Measurements from ENCODE around the gene HPD.

The HPD gene

DNA sequence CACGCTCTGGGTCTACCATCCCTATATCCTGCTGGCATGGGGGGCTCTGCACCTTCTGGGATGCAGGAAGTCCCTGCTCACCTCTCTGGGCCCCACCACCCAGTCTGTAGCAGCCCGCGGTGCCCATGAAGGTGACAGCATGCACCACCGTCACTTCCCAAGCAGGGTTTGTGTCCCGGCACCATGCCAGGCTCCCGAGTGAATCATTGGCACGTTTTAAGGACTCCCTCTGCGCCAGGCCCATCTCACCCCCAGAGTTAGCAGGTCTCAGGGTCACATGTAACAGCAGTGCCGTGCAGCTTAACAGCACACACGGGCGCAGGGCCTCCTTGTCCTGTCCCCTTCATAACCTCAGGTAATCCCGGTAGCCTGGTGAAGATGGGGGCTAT, 34.9 kb downstream of the HPD start:
- TF ChIP-seq ZC3H10 (CRISPR knock-in tag; IDR thresholded peaks at IDR 0.05) (no peak), BACH2 (CRISPR knock-in tag; IDR thresholded peaks at IDR 0.05; ENCODE audit: borderline replicate concordance) (no peak), ZNF8 (CRISPR knock-in tag; IDR thresholded peaks at IDR 0.05) (no peak), OSR1 (CRISPR knock-in tag; IDR thresholded peaks at IDR 0.05) (no peak), RARB (CRISPR knock-in tag; IDR thresholded peaks at IDR 0.05) (no peak), TOX (CRISPR knock-in tag; IDR thresholded peaks at IDR 0.05; ENCODE audit: borderline replicate concordance) (no peak), ZFP30 (CRISPR knock-in tag; IDR thresholded peaks at IDR 0.05) (no peak), GLIS3 (CRISPR knock-in tag; IDR thresholded peaks at IDR 0.05) (no peak), ZNF70 (CRISPR knock-in tag; IDR thresholded peaks at IDR 0.05) (no peak), TCF4 (CRISPR knock-in tag; IDR thresholded peaks at IDR 0.05; ENCODE audit: borderline replicate concordance) (no peak), ESRRG (CRISPR knock-in tag; IDR thresholded peaks at IDR 0.05) (no peak), ZNF565 (CRISPR knock-in tag; conservative IDR thresholded peaks at IDR 0.05; ENCODE audit: low read depth) (no peak), CSRNP3 (CRISPR knock-in tag; IDR thresholded peaks at IDR 0.05) (no peak), PATZ1 (CRISPR knock-in tag; IDR thresholded peaks at IDR 0.05; ENCODE audit: borderline replicate concordance) (no peak), ARNTL (CRISPR knock-in tag; IDR thresholded peaks at IDR 0.05; ENCODE audit: borderline replicate concordance, low read depth) (no peak), CSDC2 (CRISPR knock-in tag; IDR thresholded peaks at IDR 0.05) (no peak), ZFP3 (CRISPR knock-in tag; IDR thresholded peaks at IDR 0.05) (no peak), ISL1 (CRISPR knock-in tag; IDR thresholded peaks at IDR 0.05) (no peak)
- TF ChIP-seq, protein P1, sequence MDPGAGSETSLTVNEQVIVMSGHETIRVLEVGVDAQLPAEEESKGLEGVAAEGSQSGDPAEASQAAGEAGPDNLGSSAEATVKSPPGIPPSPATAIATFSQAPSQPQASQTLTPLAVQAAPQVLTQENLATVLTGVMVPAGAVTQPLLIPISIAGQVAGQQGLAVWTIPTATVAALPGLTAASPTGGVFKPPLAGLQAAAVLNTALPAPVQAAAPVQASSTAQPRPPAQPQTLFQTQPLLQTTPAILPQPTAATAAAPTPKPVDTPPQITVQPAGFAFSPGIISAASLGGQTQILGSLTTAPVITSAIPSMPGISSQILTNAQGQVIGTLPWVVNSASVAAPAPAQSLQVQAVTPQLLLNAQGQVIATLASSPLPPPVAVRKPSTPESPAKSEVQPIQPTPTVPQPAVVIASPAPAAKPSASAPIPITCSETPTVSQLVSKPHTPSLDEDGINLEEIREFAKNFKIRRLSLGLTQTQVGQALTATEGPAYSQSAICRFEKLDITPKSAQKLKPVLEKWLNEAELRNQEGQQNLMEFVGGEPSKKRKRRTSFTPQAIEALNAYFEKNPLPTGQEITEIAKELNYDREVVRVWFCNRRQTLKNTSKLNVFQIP (CRISPR knock-in tag; IDR thresholded peaks at IDR 0.05; ENCODE audit: borderline replicate concordance, low read depth), result no peak
- TF ChIP-seq, protein P2, sequence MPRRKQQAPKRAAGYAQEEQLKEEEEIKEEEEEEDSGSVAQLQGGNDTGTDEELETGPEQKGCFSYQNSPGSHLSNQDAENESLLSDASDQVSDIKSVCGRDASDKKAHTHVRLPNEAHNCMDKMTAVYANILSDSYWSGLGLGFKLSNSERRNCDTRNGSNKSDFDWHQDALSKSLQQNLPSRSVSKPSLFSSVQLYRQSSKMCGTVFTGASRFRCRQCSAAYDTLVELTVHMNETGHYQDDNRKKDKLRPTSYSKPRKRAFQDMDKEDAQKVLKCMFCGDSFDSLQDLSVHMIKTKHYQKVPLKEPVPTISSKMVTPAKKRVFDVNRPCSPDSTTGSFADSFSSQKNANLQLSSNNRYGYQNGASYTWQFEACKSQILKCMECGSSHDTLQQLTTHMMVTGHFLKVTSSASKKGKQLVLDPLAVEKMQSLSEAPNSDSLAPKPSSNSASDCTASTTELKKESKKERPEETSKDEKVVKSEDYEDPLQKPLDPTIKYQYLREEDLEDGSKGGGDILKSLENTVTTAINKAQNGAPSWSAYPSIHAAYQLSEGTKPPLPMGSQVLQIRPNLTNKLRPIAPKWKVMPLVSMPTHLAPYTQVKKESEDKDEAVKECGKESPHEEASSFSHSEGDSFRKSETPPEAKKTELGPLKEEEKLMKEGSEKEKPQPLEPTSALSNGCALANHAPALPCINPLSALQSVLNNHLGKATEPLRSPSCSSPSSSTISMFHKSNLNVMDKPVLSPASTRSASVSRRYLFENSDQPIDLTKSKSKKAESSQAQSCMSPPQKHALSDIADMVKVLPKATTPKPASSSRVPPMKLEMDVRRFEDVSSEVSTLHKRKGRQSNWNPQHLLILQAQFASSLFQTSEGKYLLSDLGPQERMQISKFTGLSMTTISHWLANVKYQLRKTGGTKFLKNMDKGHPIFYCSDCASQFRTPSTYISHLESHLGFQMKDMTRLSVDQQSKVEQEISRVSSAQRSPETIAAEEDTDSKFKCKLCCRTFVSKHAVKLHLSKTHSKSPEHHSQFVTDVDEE (CRISPR knock-in tag; IDR thresholded peaks at IDR 0.05), result no peak
- ATAC-seq, result no peak

- TF ChIP-seq, protein P1 (CRISPR knock-in tag; IDR thresholded peaks at IDR 0.05; ENCODE audit: borderline replicate concordance, low read depth), result no peak
- no peak for TF ChIP-seq ZC3H10 (CRISPR knock-in tag; IDR thresholded peaks at IDR 0.05)
- TF ChIP-seq ZNF70 (CRISPR knock-in tag; IDR thresholded peaks at IDR 0.05), result no peak
- TF ChIP-seq, protein P2 (CRISPR knock-in tag; IDR thresholded peaks at IDR 0.05), result no peak
- no peak for TF ChIP-seq PATZ1 (CRISPR knock-in tag; IDR thresholded peaks at IDR 0.05; ENCODE audit: borderline replicate concordance)
- TF ChIP-seq, protein P3, sequence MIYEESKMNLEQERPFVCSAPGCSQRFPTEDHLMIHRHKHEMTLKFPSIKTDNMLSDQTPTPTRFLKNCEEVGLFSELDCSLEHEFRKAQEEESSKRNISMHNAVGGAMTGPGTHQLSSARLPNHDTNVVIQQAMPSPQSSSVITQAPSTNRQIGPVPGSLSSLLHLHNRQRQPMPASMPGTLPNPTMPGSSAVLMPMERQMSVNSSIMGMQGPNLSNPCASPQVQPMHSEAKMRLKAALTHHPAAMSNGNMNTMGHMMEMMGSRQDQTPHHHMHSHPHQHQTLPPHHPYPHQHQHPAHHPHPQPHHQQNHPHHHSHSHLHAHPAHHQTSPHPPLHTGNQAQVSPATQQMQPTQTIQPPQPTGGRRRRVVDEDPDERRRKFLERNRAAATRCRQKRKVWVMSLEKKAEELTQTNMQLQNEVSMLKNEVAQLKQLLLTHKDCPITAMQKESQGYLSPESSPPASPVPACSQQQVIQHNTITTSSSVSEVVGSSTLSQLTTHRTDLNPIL (CRISPR knock-in tag; IDR thresholded peaks at IDR 0.05; ENCODE audit: low read depth), result no peak
- TF ChIP-seq ISL1 (CRISPR knock-in tag; IDR thresholded peaks at IDR 0.05), result no peak
- no peak for TF ChIP-seq CSDC2 (CRISPR knock-in tag; IDR thresholded peaks at IDR 0.05)
- ATAC-seq, result 0 out of 3 replicates have a peak, but pooled peaks have one; percentile 24
Observed at GRCh38 chr12:121823101-121823726, 35.4 kb downstream of the HPD start.
